HepG2 (cell line): ENCODE results near the gene CARMIL1. TPM values are rescaled to one million over a fixed set of nuclear protein-coding genes. Genes with fewer than 3 reads are reported as not detected.

Experiments used
- ARID2 ChIP-seq: sonication (generic); formaldehyde crosslinking; IDR thresholded peaks from 2 replicates; pipeline ENCODE4 v1.8.1; 2022; ENCODE audit warnings: mild to moderate bottlenecking, missing genetic modification reagents, borderline replicate concordance
- FOSL1 ChIP-seq: sonication (generic); formaldehyde crosslinking; IDR thresholded peaks from 2 replicates; pipeline ENCODE4 v1.9.0; 2021; ENCODE audit warnings: missing genetic modification reagents, borderline replicate concordance
- FOSL2 ChIP-seq: sonication (generic); formaldehyde crosslinking; IDR thresholded peaks from 2 replicates; pipeline ENCODE4 v1.4.0; 2020; ENCODE audit warnings: missing genetic modification reagents
- FOXO1 ChIP-seq: sonication (generic); formaldehyde crosslinking; IDR thresholded peaks from 2 replicates; pipeline ENCODE4 v1.4.0; 2020; ENCODE audit warnings: missing genetic modification reagents
- ZNF589 ChIP-seq: sonication (generic); formaldehyde crosslinking; conservative IDR thresholded peaks from 2 replicates; pipeline ENCODE4 v1.8.0; 2022; ENCODE audit warnings: mild to moderate bottlenecking, moderate library complexity, missing genetic modification reagents
- polyA plus RNA-seq, 8 experiments: library from polyadenylated mRNA; depleted of rRNA in 3 of 8; stranded (reverse) in 7 of 8; unstranded in 1 of 8; fragments of >200 nt; fragmentation: Illumina TruSeq in 4 of 8; extraction: Trizol in 4 of 8; gene quantifications; 2 replicates each; pipeline versions ENCODE4 v1.2.1 to v1.2.3, GENCODE V29; 2011 to 2016; ENCODE audit warnings: low read depth in 4 of 8, missing spikeins in 1 of 8, mixed read lengths in 1 of 8; ENCODE audit not compliant: insufficient read depth in 1 of 8
- total RNA-seq, 5 experiments: library from RNA; depleted of rRNA; stranded (reverse); fragments of >200 nt; fragmentation: Illumina TruSeq; extraction: Trizol; gene quantifications; 2 replicates each; pipeline ENCODE4 v1.2.3, GENCODE V29; 2016; ENCODE audit warnings: low read depth in 1 of 5
- TF ChIP-seq, protein P1 (sequence below): sonication (generic); formaldehyde crosslinking; IDR thresholded peaks from 2 replicates; pipeline ENCODE4 v1.4.0; 2020; ENCODE audit warnings: mild to moderate bottlenecking, missing genetic modification reagents, borderline replicate concordance
- TF ChIP-seq, protein P2 (sequence below), 2 experiments: sonication (generic) in 1 of 2; formaldehyde crosslinking in 1 of 2; IDR thresholded peaks; 2 replicates each; pipeline versions ENCODE4 v1.4.0 to v1.6.1; 2016 to 2020; ENCODE audit warnings: borderline replicate concordance in 1 of 2, low read depth in 1 of 2, mild to moderate bottlenecking in 1 of 2, missing genetic modification reagents in 1 of 2
- TF ChIP-seq, protein P3 (sequence below): sonication (generic); formaldehyde crosslinking; IDR thresholded peaks from 2 replicates; pipeline ENCODE4 v1.8.0; 2022; ENCODE audit warnings: mild to moderate bottlenecking, missing genetic modification reagents, moderate library complexity
- TF ChIP-seq, protein P4 (sequence below): sonication (generic); formaldehyde crosslinking; IDR thresholded peaks from 2 replicates; pipeline ENCODE4 v1.4.0; 2020; ENCODE audit warnings: missing genetic modification reagents
- TF ChIP-seq, protein P5 (sequence below): sonication (generic); formaldehyde crosslinking; IDR thresholded peaks from 2 replicates; pipeline ENCODE4 v1.4.0; 2020; ENCODE audit warnings: low read depth, missing genetic modification reagents

CARMIL1 gene
- total and polyA plus RNA-seq, 2 of the 13 experiments (the other 11 are each of a cell fraction or from before 2014, with no cell fraction given) = 1.8 to 2.6 TPM

DNA sequence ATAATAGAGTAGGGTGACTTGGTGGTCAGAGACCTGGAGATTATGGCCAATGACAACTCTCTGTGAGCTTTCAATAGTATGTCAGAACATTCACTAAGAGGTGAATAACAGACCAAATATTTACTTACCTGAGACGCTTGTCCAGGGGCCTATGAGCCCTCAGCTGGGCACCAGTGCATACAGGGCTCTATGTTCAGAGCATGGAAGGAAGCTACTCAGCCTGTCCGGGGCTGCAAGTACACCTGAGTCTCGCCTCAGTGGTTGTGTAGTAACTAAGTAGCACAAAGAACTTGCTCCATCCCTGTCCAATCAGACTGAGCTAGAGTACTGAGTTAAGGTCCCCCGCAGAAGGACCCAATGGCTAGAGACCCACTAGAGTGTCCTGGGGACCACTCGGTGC is 361.3 kb downstream of the CARMIL1 start (continued):
- TF ChIP-seq, protein P1, sequence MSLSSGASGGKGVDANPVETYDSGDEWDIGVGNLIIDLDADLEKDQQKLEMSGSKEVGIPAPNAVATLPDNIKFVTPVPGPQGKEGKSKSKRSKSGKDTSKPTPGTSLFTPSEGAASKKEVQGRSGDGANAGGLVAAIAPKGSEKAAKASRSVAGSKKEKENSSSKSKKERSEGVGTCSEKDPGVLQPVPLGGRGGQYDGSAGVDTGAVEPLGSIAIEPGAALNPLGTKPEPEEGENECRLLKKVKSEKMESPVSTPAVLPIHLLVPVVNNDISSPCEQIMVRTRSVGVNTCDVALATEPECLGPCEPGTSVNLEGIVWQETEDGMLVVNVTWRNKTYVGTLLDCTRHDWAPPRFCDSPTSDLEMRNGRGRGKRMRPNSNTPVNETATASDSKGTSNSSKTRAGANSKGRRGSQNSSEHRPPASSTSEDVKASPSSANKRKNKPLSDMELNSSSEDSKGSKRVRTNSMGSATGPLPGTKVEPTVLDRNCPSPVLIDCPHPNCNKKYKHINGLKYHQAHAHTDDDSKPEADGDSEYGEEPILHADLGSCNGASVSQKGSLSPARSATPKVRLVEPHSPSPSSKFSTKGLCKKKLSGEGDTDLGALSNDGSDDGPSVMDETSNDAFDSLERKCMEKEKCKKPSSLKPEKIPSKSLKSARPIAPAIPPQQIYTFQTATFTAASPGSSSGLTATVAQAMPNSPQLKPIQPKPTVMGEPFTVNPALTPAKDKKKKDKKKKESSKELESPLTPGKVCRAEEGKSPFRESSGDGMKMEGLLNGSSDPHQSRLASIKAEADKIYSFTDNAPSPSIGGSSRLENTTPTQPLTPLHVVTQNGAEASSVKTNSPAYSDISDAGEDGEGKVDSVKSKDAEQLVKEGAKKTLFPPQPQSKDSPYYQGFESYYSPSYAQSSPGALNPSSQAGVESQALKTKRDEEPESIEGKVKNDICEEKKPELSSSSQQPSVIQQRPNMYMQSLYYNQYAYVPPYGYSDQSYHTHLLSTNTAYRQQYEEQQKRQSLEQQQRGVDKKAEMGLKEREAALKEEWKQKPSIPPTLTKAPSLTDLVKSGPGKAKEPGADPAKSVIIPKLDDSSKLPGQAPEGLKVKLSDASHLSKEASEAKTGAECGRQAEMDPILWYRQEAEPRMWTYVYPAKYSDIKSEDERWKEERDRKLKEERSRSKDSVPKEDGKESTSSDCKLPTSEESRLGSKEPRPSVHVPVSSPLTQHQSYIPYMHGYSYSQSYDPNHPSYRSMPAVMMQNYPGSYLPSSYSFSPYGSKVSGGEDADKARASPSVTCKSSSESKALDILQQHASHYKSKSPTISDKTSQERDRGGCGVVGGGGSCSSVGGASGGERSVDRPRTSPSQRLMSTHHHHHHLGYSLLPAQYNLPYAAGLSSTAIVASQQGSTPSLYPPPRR (CRISPR knock-in tag) = peak; percentile 69; the same call in 1 of the 2 replicates
- TF ChIP-seq, protein P2, sequence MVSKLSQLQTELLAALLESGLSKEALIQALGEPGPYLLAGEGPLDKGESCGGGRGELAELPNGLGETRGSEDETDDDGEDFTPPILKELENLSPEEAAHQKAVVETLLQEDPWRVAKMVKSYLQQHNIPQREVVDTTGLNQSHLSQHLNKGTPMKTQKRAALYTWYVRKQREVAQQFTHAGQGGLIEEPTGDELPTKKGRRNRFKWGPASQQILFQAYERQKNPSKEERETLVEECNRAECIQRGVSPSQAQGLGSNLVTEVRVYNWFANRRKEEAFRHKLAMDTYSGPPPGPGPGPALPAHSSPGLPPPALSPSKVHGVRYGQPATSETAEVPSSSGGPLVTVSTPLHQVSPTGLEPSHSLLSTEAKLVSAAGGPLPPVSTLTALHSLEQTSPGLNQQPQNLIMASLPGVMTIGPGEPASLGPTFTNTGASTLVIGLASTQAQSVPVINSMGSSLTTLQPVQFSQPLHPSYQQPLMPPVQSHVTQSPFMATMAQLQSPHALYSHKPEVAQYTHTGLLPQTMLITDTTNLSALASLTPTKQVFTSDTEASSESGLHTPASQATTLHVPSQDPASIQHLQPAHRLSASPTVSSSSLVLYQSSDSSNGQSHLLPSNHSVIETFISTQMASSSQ (IDR thresholded peaks at IDR 0.05; ENCODE audit: low read depth) = 0 out of 2 replicates have a peak, but pooled peaks have one; percentile 52
- TF ChIP-seq, protein P2 (CRISPR knock-in tag; IDR thresholded peaks at IDR 0.05; ENCODE audit: borderline replicate concordance) = peak; percentile 23; the same call in 1 of the 2 replicates
- TF ChIP-seq ZNF589 (no peak), FOSL1 (CRISPR knock-in tag) (peak; percentile 20; the same call in 1 of the 2 replicates), ARID2 (peak; percentile 91), FOXO1 (CRISPR knock-in tag) (peak; percentile 54; the same call in 1 of the 2 replicates), FOSL2 (CRISPR knock-in tag) (peak; percentile 84)
- TF ChIP-seq, protein P3, sequence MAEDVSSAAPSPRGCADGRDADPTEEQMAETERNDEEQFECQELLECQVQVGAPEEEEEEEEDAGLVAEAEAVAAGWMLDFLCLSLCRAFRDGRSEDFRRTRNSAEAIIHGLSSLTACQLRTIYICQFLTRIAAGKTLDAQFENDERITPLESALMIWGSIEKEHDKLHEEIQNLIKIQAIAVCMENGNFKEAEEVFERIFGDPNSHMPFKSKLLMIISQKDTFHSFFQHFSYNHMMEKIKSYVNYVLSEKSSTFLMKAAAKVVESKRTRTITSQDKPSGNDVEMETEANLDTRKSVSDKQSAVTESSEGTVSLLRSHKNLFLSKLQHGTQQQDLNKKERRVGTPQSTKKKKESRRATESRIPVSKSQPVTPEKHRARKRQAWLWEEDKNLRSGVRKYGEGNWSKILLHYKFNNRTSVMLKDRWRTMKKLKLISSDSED = no peak
- TF ChIP-seq, protein P4, sequence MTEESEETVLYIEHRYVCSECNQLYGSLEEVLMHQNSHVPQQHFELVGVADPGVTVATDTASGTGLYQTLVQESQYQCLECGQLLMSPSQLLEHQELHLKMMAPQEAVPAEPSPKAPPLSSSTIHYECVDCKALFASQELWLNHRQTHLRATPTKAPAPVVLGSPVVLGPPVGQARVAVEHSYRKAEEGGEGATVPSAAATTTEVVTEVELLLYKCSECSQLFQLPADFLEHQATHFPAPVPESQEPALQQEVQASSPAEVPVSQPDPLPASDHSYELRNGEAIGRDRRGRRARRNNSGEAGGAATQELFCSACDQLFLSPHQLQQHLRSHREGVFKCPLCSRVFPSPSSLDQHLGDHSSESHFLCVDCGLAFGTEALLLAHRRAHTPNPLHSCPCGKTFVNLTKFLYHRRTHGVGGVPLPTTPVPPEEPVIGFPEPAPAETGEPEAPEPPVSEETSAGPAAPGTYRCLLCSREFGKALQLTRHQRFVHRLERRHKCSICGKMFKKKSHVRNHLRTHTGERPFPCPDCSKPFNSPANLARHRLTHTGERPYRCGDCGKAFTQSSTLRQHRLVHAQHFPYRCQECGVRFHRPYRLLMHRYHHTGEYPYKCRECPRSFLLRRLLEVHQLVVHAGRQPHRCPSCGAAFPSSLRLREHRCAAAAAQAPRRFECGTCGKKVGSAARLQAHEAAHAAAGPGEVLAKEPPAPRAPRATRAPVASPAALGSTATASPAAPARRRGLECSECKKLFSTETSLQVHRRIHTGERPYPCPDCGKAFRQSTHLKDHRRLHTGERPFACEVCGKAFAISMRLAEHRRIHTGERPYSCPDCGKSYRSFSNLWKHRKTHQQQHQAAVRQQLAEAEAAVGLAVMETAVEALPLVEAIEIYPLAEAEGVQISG (CRISPR knock-in tag) = 0 out of 2 replicates have a peak, but pooled peaks have one; percentile 32
- TF ChIP-seq, protein P5, sequence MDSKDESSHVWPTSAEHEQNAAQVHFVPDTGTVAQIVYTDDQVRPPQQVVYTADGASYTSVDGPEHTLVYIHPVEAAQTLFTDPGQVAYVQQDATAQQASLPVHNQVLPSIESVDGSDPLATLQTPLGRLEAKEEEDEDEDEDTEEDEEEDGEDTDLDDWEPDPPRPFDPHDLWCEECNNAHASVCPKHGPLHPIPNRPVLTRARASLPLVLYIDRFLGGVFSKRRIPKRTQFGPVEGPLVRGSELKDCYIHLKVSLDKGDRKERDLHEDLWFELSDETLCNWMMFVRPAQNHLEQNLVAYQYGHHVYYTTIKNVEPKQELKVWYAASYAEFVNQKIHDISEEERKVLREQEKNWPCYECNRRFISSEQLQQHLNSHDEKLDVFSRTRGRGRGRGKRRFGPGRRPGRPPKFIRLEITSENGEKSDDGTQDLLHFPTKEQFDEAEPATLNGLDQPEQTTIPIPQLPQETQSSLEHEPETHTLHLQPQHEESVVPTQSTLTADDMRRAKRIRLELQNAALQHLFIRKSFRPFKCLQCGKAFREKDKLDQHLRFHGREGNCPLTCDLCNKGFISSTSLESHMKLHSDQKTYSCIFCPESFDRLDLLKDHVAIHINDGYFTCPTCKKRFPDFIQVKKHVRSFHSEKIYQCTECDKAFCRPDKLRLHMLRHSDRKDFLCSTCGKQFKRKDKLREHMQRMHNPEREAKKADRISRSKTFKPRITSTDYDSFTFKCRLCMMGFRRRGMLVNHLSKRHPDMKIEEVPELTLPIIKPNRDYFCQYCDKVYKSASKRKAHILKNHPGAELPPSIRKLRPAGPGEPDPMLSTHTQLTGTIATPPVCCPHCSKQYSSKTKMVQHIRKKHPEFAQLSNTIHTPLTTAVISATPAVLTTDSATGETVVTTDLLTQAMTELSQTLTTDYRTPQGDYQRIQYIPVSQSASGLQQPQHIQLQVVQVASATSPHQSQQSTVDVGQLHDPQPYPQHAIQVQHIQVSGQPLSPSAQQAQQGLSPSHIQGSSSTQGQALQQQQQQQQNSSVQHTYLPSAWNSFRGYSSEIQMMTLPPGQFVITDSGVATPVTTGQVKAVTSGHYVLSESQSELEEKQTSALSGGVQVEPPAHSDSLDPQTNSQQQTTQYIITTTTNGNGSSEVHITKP = peak; percentile 35; the same call in 1 of the 2 replicates
